Mesodermal cell (in vitro differentiated cells): ENCODE results near the gene TBC1D22A.
"Not testable (repeated sequence)": the region's sequence is repeated elsewhere in the genome, so short reads cannot be mapped to it uniquely, and the experiment has no call there.

Experiments used
- H3K27ac ChIP-seq: 2 replicates; pipeline ENCODE4 v1.7.0; 2013; ENCODE audit warnings: mild to moderate bottlenecking, low read depth, low read length, moderate library complexity; ENCODE audit not compliant: severe bottlenecking
- H3K36me3 ChIP-seq: 2 replicates; pipeline ENCODE4 v1.7.1; 2013; ENCODE audit warnings: mild to moderate bottlenecking, low read length, moderate library complexity; ENCODE audit not compliant: control insufficient read depth, insufficient read depth
- H3K4me1 ChIP-seq: one replicate; pipeline ENCODE4 v1.7.1; 2013; ENCODE audit warnings: mild to moderate bottlenecking, low read length; ENCODE audit not compliant: insufficient read depth, control insufficient read depth, poor library complexity, severe bottlenecking
- H3K4me3 ChIP-seq: 2 replicates; pipeline ENCODE4 v1.7.0; 2013; ENCODE audit warnings: low read length, control low read depth, mild to moderate bottlenecking; ENCODE audit not compliant: insufficient read depth, poor library complexity, severe bottlenecking; ENCODE audit errors: extremely low read depth
- H3K9me3 ChIP-seq: 2 replicates; pipeline ENCODE4 v1.7.1; 2013; ENCODE audit warnings: mild to moderate bottlenecking, low read length, moderate library complexity; ENCODE audit not compliant: control insufficient read depth
- WGBS, 2 experiments: methylation state at CpG; one replicate each; pipeline ENCODE4 v1.1.5; 2013; ENCODE audit warnings: missing lambda C conversion rate in 2 of 2; ENCODE audit not compliant: insufficient coverage in 2 of 2; 5-methylcytosine and 5-hydroxymethylcytosine counted together

TBC1D22A gene

DNA sequence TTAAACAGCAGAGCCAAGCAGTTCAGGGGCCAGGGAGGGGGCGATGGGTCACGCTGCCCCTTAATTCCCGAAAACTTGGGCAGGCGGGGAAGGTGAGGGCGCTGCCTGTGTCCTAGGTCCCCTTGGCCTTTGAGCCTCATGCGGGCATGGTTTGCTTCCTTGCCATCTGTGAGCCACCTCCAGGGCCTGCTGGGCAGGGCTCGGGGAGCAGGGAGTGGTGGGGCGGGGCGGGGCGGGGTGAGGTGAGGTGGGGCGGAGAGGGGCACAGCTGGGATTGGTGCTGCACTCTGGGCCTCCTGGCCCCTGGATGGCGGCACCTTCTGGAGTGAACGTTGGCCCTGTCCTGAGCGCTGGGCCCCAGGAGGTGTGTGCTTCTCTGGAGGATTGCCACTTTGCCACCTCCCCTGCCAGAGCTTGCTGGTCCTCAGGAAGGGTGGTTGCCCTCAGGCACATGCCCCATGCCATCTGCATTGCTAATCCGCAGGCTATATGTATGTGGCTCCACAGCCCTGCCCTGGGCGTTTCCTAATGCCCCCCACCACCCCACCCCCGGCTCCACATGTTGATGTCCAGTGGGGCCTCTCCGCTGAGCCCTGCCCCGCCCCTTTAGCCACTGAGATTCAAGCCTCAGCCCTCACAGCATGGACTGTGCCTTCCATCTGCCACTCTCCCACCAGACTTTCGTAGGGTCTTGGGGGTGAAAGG, 352.5 kb downstream of the TBC1D22A start:
- no peaks in the 10 kb centered on the region for H3K9me3 ChIP-seq
- H3K27ac ChIP-seq, result no peak overlapping the region
- H3K36me3 ChIP-seq, result no peaks in the 10 kb centered on the region
- H3K4me1 ChIP-seq, result no peaks in the 10 kb centered on the region
- no peak overlapping the region for H3K4me3 ChIP-seq
- WGBS, 2 experiments, result 86 to 87% methylated on average over 6 to 13 of the region's 20 CpGs

DNA sequence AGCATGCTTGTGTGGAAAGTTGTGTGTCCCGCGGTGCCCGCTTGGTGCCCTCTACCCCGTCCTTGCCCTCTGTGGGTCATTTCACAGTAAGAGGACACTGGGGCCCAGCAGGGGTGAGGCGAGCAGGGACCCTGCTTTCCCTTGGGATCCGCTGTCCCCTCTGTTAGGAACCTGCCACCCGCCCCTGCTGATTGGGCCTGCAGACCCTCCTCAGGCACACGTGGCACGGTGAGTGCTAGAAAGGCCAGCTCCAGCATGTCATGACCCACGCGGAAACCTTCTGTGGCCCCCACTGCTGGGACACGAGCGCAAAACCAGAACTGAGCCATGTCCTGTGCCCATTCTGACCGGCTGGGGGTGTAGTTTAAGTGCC, 353.1 kb downstream of the TBC1D22A start:
- H3K9me3 ChIP-seq, result no peaks in the 10 kb centered on the region
- 88 to 91% methylated on average over 9 to 13 of the region's 14 CpGs for WGBS, 2 experiments

GRCh38 chr22:47115921-47116320, 353.5 kb downstream of the TBC1D22A start:
- Histone ChIP-seq H3K4me3 (no peak overlapping the region), H3K27ac (no peak overlapping the region), H3K36me3 (no peaks in the 10 kb centered on the region), H3K4me1 (no peaks in the 10 kb centered on the region), H3K9me3 (no peaks in the 10 kb centered on the region)
- WGBS, 2 experiments, result 93 to 96% methylated on average over 6 to 7 of the region's 13 CpGs

More for the DNA sequence above, 353.1 kb downstream of the TBC1D22A start:
- H3K4me3 ChIP-seq, result no peak overlapping the region
- no peaks in the 10 kb centered on the region for H3K36me3 ChIP-seq
- no peak overlapping the region for H3K27ac ChIP-seq
- no peaks in the 10 kb centered on the region for H3K4me1 ChIP-seq

GRCh38 chr22:47116426-47117341, 354.2 kb downstream of the TBC1D22A start:
- Histone ChIP-seq H3K36me3 (no peaks in the 10 kb centered on the region), H3K9me3 (no peaks in the 10 kb centered on the region), H3K27ac (no peak overlapping the region), H3K4me3 (no peak overlapping the region), H3K4me1 (no peaks in the 10 kb centered on the region)
- 95% methylated on average over 24 to 25 of the region's 28 CpGs for WGBS, 2 experiments

GRCh38 chr22:47117442-47117841, 355.0 kb downstream of the TBC1D22A start:
- WGBS, 2 experiments, result 91 to 99% methylated on average over 5 to 10 of the region's 18 CpGs
- not testable (repeated sequence) for H3K4me1 ChIP-seq, H3K36me3 ChIP-seq, H3K27ac ChIP-seq, H3K9me3 ChIP-seq, H3K4me3 ChIP-seq

GRCh38 chr22:47119181-47119580, 356.7 kb downstream of the TBC1D22A start:
- Histone ChIP-seq H3K27ac (no peak overlapping the region), H3K4me1 (no peaks in the 10 kb centered on the region), H3K4me3 (no peak overlapping the region), H3K36me3 (no peaks in the 10 kb centered on the region), H3K9me3 (no peaks in the 10 kb centered on the region)
- 92 to 100% methylated on average over 3 to 6 of the region's 8 CpGs for WGBS, 2 experiments

GRCh38 chr22:47120399-47120798, 357.9 kb downstream of the TBC1D22A start:
- Histone ChIP-seq H3K9me3 (no peaks in the 10 kb centered on the region), H3K4me3 (no peak overlapping the region), H3K36me3 (no peaks in the 10 kb centered on the region), H3K27ac (no peak overlapping the region), H3K4me1 (no peaks in the 10 kb centered on the region)
- 77 to 100% methylated on average over 2 of the region's 2 CpGs for WGBS, 2 experiments

- no peaks in the 10 kb centered on the region for H3K9me3 ChIP-seq
- H3K27ac ChIP-seq, result no peak overlapping the region
- no peak overlapping the region for H3K4me3 ChIP-seq
- H3K4me1 ChIP-seq, result no peaks in the 10 kb centered on the region
- no peaks in the 10 kb centered on the region for H3K36me3 ChIP-seq
- 93 to 100% methylated on average over 9 to 10 of the region's 11 CpGs for WGBS, 2 experiments
These were observed 359.3 kb downstream of the TBC1D22A start for GRCh38 chr22:47121791-47122190.

DNA sequence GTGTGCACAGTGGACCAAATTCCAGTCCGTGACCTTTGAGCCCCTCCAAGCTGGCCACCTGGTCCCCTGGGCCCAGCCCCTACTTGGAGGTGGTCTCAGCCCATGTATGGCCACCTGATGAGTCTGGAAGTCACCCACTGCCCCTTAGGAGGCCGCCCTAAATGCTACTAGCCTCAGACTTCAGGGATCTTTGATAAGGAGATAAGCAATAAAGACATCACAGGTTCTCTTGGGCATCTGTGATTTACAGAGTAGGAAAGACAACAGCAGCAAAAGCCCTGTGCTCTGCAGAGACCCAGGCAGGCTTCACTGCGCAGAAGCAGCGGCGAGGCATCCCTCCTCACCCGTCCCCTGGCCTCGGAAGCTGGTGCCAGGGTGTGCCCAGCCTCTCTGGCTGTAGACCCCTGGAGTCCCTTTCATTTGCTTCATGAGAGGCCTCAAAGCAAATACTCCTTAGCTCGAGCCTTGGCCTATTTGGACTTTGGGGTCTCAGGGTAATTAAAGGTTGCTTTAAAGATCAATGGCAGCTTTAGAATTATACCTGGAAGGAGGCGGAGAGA, 360.1 kb downstream of the TBC1D22A start:
- 88 to 90% methylated on average over 7 of the region's 9 CpGs for WGBS, 2 experiments
- no peaks in the 10 kb centered on the region for H3K9me3 ChIP-seq
- H3K4me1 ChIP-seq, result no peaks in the 10 kb centered on the region
- no peaks in the 10 kb centered on the region for H3K36me3 ChIP-seq
- H3K27ac ChIP-seq, result no peak overlapping the region
- no peak overlapping the region for H3K4me3 ChIP-seq

DNA sequence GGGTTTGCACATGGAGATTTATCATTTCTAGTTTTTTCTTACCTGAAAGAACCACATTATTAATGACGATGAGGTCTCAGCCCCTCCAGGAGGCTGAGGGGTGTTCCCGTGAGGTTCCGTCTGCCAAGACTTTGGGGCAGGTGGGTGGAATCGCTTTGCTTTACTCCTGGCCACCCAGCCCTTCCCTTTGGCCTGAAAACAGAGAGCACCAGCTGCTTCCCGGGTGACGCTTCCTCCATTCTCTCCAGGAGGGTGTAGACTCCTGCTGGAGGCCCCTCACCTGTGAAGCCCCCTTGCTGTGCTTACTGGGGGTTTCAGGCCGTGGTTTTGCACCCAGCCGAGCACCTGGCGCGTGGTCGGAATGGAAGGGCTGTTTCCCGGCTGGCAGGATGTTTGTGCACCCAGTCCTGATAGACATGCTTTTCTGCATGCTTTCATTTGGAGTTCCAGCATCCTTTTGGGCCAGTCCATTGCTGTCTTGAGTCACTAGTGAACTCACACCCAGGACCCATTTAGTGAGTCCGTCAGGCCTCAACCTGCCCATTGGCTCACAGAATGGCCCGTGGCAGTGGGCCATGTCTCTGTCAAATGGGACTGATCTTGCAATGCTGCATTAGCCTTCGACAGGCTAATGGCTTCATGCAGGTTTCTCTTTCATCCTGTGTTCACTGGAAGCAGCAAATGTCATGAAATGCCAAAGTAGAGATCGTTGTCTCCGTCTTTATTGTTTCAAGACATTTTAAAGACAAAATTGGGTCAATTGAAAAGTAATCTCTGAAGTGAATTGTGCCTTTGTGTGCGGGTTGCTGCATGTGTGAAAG, 360.8 kb downstream of the TBC1D22A start:
- 94 to 95% methylated on average over 18 of the region's 18 CpGs for WGBS, 2 experiments
- Histone ChIP-seq H3K4me1 (no peaks in the 10 kb centered on the region), H3K4me3 (no peak overlapping the region), H3K9me3 (no peaks in the 10 kb centered on the region), H3K36me3 (no peaks in the 10 kb centered on the region), H3K27ac (no peak overlapping the region)
